Activated CD4-positive, alpha-beta T cell treated with anti-CD3 and anti-CD28 coated beads for 4 hours (primary cell): ENCODE results near the gene C15orf40.
A peak's percentile ranks its signal among the peaks of the same experiment; 100 is the strongest.

Experiments
- DNase-seq, 2 donors: peaks; one replicate each; pipeline ENCODE4 v3.0.0-alpha.2; 2020

The C15orf40 gene

DNA sequence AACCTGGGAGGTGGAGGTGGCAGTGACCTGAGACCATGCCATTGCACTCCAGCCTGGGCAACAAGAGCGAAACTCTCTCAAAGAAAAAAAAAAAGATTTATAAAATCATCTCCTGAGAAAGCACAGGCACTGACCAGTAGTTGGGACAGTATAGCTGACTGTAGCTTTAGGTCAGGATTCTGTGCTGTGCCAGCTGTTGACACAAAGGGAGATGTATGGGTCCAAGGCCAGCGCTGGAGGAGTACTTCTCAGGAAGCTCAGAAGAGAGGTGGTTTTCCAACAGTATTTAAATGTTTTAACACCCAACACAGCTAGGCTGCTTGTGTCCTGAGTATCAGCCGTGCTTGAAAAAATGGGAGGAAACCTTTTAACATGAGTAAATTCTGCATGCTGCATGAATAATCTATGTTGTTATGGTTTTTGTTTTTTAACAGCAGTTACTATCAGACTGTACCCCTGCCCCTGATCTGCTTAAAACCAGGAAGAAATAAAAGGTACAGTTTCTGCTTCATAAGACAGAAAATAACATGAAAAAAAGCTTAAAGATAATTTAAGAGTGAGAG is 18.9 kb downstream of the C15orf40 start:
- no peak for DNase-seq

DNA sequence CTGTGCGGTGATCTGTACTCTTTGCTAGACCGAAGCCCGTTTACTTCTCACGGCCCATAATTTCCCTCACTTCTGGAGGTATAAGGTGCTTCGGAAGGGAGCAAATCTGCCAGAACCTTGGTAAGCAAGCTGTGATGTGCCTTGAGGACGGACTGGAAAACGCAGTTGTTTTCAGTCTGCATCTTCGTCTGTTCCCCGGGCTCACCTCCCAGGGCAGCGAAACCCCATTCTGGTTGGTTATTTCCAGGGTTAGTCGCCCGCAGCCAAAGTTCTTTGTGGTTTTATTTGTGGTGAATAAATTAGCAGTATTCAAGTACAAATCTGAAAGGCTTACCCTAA is 25.0 kb downstream of the C15orf40 start:
- no peak for DNase-seq

DNA sequence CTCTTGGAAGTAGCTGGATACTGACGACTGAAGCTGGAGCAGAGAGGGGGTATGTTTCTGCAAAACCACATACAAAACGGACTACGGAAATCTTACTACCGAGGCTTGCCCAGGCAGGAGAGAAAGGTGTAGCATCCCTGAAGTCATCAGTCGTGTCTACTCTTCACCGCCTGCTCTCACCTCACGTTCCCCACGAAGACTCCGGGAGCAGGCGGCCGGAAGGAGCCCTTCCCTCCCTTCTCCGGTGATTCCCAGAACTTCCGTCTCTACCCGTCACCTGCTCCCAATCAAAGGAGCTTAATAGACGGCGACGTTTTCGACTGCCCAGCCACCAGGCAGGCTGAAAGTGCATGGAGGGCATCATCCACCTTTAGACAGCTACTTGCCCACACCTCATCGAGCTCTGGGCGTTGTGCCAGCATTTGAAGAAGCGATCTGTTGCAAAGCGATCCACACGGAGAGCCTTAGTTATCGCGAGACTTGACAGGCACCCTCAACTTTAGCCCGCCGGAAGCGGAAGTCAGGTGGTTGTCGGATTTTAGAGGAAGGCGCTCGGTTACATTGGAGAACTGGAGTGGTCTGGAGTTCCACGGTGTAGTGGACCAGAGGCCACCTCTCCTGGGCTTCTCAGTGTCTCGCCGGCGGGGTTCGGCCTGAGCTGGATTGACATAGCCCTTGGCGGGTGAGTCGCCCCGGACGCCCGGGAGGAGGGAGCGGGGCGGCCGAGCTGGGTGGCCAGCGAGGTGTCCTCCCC is 25.6 kb downstream of the C15orf40 start, which contains the start of gene RAMAC:
TSS of gene RAMAC (plus strand) at position 523 of the 754 bp plus-strand sequence. CDS start 2,809 bp downstream, outside the sequence.
- peak; percentile 91 to 94 for DNase-seq

DNA sequence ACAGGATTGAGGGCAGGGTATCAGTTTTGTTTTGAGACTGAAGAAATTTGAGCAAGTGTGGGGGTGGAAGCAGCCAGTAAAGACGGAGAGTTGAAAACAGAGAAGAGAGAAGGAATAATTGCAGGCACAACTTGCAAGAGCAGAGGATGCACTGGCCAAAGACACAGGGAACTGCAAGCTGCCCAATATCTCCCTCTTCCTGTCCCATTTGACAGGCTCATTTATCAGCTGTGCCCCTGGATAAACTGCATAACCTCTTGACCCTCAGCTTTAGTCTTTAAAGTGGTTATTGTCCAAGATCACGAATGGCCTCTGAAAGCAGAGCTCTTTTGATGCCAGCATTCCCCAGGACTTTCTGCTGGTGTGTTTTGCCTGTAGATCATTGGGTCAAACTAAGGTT is 30.5 kb downstream of the C15orf40 start:
- DNase-seq, result no peak

DNA sequence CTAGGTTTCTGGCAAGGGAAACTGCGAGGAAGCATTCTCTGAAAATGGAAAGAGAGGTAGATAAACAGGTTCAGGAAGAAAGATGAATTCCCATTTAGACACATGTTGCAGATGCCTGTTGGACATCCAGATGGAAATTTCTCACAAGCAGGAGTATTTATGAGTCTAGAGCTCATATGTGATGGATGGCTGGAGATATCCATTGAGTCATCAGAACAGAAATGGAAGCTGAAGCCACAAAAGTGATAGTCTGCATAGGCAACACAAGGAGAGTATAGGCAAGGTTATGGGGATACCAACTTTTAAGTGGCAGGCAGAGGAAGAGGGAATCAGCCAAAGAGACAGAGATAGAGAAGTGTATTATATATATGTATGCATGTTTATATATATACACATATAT is 31.7 kb downstream of the C15orf40 start:
- no peak for DNase-seq

DNA sequence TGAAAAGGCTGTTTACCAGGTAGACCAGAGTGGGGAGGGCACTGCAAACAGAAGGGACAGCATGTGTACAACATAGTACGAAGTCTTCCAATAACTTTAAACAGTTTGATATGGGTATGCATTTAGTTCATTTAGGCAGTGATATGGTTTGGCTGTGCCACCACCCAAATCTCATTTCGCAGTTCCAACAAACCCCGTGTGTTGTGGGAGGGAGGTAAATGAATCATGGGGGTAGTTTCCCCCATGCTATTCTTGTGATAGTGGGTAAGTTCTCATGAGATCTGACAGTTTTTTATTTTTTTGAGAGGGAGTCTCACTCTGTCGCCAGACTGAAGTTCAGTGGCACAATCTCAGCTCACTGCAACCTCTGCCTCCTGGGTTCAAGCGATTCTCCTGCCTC is 33.0 kb downstream of the C15orf40 start:
- DNase-seq, result no peak

DNA sequence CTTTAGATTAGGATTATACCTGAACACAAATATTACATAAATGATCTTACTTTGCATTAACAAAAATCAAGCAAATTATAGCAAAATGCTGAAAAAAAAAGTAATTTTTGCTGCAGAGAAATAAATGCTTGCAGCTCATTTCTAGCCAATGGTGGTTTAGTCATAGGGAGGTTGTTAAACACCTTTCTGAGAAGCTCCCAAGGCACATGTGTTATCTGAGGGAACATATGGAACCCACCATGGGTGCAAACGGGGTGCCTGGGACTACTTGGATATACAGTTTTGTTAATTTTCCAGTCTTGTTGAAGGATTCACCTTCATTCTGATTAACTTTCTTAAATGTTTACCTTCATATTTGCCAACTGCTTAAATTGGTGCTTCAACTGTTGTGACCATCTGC is 34.4 kb downstream of the C15orf40 start:
- DNase-seq, result no peak

DNA sequence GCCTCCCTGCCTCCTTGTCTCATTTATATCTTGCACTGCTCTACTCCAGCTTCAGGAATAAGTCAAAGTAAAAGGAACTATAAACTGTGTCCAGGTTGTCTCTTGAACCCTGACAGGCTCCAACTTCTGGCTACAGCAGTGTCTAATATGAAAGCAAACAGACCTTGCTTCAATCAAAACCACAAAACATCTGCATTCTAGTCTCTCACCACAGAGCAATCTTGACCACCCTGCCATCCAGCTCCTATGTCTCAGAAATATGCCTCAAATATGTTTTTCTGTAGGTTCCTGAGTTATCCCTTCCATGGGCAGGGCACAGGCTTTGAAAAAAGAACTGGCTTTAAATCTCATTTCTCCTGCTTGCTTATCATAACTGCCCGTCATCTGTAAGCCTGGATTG is 38.4 kb downstream of the C15orf40 start:
- no peak for DNase-seq

DNA sequence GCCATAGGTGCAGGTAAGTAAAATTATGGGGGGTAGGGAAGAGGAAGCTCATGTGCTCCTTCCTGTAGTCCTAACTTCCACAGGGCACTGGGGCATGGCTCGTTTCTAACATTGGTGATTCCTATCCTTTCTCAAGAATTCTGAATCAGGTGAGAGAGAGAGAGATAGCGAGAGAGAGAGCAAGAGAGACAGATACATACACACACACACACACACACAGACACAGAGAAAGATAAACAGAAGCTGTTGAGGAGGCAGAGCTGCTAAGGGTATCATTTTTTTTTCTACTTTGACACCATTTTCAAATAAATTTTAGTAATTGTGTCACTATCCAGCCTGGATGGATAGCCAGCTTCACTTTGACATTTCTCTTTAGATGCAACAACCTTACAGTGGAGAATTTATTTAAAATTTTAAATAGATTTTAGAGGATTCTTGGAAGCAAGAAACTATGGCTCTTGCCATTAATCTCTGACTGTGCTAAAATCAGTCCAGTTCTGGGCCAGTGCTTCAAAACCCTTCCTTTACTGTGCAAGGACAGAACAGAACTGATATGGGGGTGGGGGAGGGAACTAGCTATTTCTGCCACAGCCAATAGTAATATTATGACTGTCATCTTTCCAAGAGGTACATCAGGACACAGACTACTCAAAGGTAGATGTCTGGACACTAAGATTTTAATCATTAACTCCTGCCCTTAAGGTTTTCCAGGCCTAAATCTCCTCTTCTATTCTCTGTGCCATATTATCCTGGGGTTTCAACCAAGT is 40.0 kb downstream of the C15orf40 start:
- no peak for DNase-seq

DNA sequence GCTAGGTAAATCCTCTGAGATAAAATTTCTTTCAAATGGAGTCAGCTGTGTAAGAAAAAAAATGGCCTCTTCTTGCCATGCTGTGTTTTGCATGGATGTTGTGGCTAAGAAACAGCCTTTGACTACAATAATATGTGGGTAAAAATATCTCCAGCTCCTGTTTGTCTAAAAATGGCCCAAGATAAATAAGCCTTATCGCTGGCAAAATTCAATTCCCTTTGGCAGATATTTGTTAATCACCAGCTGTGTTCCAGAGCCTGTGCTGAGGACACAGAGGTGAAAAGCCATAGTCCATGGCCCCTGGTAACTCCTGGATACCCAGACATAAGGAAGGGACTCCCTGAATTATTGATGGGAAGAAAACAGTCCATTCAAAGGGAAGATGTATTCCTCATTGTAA is 40.7 kb downstream of the C15orf40 start:
- DNase-seq, result no peak

DNA sequence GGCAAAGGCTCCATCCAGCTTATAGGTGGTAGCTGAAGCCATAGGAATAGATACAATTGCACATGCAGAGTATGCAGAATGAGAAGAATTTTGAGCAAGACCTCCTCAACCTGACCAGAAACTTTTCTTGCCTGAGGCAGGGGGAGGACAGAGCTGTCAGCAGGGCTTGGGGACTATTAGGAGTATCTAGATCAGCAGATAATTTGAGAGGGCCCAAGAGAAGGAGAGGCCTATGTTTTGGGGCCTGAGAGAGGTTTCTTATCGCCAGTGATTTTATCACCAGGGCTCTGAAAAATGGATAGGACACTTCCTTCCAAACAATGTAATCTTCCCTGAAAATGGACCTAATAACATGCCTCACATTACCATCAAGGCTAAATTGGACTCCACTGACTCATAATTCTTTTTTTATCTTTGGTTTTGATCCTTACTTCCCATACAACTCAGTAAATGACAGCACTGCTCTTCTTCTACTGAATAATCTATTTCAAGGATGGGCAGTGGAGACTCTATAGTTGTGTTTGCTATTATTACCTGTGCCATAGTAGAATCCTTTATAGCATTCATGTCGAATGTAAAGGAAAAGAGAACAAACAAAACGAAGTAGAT is 41.3 kb downstream of the C15orf40 start:
- DNase-seq, result no peak

DNA sequence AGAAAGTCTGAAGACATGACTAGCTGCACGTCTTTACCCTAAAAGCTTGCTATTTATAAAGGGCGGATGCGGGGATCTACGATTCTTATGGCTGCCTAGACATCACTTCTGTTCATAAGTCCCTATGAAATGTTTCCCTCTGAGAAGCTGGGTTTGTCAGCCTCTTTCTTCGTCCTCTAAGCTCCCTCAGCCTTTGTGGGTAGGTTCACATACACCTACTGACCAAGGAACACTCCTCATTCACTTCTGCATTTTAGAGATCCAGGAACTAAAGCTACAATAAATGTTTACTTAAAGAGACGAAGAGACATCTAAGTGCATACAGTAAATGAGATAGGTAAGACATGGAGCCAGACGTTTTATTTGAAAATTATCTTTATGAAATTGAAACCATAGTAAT is 42.1 kb downstream of the C15orf40 start:
- no peak for DNase-seq

DNA sequence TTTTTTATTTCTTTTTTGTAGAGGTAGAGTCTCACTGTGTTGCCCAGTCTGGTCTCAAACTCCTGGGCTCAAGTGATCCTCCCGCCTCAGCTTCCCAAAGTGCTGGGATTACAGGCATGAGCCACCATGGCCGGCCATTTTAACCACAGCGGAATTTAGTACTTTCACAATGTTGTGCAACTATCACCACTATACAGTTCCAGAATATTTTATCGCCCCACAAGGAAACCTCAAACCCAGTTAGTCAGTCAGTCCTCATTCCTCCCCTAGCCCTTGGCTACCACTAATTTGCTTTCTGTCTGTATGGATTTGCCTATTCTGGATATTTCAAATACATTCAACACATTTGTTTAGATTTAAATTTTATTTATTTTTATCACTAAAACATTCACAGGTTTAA is 43.4 kb downstream of the C15orf40 start:
- no peak for DNase-seq

DNA sequence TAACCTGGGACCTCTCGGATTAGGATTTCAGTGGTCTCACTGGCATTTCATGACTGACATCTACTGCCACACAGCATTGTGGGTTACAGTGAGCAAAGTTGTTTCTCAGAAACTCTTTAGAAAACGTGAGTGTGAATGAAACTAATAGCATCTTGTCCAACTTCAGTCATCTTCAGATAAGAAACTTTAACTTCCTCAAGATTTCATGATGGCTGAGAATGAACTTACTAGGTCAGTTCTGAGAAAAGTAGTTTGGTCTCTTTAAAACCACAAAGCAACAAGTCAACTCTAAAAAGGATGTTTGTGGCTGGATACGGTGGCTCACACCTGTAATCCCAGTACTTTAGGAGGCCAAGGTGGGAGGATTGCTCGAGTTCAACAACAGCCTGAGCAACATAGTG is 44.8 kb downstream of the C15orf40 start:
- DNase-seq, result no peak

DNA sequence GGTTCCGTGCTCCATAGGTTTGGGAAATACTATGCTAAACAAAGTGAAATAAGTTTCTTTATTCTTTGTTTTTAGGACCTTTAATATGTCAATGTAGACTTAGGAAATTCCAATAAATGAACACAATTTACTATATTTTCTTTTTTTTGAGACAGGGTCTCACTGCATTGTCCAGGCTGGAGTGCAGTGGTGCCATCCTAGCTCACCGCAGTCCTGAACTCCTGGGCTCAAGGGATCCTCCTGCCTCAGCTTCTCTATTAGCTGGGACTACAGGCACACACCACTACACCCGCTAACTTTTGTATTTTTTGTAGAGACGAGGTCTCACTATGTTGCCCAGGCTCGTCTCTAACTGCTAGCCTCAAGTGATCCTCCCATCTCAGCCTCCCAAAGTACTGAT is 46.5 kb downstream of the C15orf40 start:
- no peak for DNase-seq

DNA sequence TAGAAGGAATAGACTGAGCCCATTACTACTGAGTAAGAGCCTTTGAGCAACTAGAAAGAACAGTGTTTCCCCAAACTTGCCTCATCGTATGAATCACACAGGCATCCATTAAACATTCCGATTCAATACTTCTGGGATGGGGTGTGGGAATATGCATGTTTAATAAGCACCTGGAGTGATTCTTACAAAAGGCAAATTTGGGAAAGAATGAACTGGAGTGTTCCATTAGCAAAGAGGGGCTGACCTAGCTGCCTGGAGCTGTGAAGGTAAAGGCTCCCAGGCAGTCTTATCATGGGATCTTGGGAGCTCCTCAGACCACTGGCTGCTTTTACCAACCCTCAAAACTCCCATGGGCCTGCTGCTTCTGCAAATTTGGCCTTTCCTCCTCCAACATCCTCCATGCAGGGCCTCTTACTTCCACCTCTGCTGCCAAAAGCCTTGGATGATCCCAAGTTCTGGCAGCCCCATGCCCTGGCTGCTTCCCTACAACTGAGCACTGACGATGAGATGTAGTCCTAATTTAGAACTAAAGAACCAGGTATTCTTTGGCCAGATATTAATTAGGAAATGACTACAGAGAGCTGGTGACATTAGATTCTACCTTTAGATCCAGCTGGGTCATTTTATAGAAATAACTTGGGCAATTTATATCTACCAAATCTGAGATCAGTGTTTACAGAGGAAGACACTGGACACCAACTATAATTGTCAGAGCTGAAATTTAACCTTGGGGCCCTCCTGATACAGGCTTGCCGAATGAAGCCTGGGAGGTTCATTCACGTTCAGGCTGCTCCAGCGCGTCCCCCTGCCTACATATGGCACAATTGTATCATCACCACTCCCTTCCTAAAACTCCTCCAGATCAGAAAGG is 47.7 kb downstream of the C15orf40 start:
- no peak for DNase-seq

DNA sequence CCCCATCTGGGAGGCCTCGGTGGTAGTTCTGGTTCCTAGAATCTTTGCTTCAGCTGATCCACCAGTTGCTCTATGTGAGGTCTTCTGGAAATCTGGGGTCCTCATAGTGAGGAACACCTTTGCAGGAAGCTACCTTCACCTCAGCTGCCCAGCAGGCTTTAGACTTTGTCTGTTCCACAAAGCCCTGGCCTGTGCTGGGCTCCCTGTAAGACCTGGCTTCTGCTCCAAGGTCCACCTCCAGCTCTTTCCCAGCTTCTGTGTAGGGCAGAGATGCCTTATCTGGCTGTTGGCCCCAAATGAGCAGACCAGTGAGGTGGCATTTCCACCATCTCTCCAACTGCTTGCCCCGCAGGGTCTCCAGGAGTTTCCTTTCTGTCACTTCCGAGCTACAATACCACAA is 50.7 kb downstream of the C15orf40 start:
- DNase-seq, result no peak

DNA sequence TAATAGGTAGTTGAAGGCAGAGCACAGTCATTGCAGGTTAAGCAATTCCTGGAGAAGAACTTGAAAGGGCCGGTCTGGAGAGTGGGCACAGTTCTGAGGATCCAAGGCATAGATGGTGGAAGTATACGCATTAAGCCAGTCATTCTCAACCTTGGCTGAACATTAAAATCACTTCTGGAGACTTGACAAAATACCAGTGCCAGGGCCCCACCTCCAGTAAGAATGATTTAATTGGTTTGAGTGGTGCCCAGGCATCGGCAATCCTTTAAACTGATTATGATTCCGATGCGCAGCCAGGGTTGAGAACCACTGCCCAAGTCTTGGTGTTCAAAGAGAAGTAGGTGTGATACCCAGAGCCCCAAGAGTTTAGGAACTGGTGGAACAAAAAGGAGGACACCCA is 52.0 kb downstream of the C15orf40 start:
- no peak for DNase-seq

DNA sequence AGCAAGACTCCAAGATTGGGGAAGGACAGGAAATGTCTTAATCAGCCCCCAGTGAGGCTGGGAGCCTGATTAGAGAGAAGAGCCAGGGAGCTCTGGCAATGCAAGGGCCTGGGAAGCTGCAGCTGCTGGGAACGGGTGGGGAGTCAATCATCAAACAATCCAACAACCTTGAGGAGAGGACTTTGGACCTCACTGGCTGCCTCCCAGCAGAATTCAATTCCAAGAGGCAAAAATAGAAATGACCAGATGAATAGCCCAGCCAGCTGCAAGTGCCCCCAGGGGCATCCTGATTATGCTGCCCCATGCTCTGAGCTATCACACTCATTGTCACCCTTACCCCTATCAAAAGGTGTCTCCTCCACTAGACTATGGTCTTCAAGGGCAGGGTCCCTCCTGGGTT is 52.8 kb downstream of the C15orf40 start:
- DNase-seq, result no peak

DNA sequence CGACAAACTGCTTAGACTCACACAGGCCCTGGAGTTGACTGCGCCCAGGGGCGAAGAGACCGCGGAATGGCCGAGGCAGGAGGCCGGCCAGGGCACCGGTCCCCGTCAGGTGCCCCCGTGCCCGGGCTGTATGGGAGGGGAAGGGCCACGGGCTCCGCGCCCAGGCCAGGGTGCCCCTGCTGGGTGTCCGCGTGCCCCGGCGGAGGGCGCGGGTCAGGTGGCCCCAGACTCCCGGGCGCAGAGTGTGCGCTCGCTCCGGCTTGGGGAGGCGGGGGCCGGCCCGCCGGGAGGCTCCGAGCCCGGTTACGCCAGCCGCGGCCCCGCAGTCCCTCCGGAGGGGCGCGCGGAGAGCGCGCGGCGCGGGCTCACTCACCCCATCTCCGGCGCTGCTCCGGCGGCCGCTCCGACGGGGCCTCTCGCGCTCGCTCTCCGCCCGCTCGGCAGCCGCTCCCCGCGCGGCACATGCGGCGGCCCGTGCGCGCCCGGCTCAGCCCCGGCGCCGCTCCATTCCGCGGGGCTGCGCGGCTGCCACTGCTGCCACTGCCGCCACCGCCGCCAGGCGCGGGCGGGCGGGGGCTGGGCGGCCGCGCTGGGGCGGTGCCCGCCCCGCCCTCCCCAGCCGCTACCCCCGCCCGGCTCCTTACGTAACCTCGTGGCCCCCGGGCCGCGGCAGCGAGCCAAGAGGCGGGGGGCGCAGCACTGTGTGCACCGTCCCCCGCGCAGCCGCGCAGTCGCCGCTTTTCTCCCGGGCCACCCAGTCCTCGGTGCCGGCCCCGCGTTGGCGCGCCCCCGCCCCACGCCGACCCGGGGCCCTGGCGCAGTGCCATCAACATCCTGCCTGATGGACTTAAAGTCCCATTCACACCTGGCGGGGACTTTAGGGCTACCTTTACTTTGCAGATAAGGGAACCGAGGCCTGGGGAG is 59.0 kb downstream of the C15orf40 start, which contains the start of gene HOMER2:
TSS of gene HOMER2 (minus strand) at position 563 of the 924 bp plus-strand sequence. CDS start at position 378, 185 bp downstream.
- peak in 1 of 2 donors; percentile 3 for DNase-seq

DNA sequence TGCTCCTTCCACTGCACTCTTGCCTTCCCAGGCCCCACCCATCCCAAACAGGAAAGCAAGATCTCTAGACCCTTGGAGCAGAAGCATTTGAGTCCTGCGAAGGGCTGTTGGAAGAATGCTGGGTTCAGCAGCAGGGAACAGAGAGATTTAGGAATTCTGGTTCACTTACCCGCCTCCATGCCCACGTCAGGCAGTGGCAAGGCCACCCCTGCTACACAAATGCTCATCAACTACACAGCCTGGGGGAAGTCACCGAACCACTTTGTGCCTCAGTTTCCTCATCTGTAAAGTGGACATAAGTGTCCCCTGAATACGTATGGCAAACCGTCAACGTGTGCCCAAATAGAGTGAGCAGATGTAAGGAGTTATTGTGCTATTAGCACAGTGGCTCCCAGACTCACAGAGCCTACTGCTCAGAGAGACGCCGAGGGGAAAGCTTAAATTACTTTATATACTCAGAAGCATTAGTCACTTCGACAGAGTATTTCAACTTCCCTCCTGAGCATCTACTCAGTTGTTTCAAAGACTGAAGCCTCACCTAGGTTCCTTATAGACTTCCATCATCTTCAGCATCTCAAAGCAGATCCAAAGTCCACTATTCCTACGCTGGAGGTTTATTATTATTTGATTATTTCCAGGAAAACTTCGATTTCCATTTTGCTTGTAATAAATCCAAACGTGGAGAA is 59.8 kb downstream of the C15orf40 start:
- no peak for DNase-seq
